BE2C (cell line): ENCODE results near the gene ZNF618.

Experiments used
- DNase-seq: peaks from one replicate; pipeline ENCODE4 v3.0.0-alpha.2; 2020
- H3K27me3 ChIP-seq: fragments of 250-450 bp; sonication (Bioruptor Pico); 2 replicates; pipeline ENCODE4 v1.5.1; 2020; ENCODE audit warnings: mild to moderate bottlenecking
- H3K36me3 ChIP-seq: fragments of 250-450 bp; sonication (Bioruptor Pico); 2 replicates; pipeline ENCODE4 v1.5.1; 2020; ENCODE audit warnings: mild to moderate bottlenecking
- H3K4me1 ChIP-seq: fragments of 250-450 bp; sonication (Bioruptor Pico); 2 replicates; pipeline ENCODE4 v1.5.1; 2020
- H3K4me3 ChIP-seq: 2 replicates; pipeline ENCODE4 v1.5.1; 2011; ENCODE audit warnings: low read depth, low read length
- H3K9me3 ChIP-seq: fragments of 250-450 bp; sonication (Bioruptor Pico); 2 replicates; pipeline ENCODE4 v1.5.1; 2020
- TF ChIP-seq, protein P1 (sequence below): IDR thresholded peaks from 2 replicates; pipeline ENCODE4 v1.5.1; 2012; ENCODE audit warnings: mild to moderate bottlenecking, low read depth, low read length

The ZNF618 gene

DNA sequence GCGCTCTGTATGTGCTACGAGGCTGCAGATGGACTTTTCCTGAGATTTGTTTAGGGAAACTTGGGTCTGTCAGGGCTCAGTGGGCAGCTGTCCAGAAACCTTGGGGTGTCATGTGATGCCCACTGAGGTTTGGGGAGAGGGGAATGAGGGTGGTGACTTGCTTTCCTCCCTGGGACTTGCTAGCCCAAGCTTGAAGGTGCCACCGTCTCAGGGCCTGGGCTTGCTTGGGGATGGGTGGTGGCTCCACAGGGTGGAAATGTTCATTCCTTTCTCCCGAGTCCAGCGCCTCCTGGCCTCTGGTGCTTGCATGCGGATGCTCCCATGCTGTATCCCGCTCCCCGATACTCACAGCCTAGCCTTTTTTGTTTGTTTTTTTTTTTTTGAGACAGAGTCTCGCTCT lies 33.3 kb downstream of the ZNF618 start:
- no peak for DNase-seq
- TF ChIP-seq, protein P1, sequence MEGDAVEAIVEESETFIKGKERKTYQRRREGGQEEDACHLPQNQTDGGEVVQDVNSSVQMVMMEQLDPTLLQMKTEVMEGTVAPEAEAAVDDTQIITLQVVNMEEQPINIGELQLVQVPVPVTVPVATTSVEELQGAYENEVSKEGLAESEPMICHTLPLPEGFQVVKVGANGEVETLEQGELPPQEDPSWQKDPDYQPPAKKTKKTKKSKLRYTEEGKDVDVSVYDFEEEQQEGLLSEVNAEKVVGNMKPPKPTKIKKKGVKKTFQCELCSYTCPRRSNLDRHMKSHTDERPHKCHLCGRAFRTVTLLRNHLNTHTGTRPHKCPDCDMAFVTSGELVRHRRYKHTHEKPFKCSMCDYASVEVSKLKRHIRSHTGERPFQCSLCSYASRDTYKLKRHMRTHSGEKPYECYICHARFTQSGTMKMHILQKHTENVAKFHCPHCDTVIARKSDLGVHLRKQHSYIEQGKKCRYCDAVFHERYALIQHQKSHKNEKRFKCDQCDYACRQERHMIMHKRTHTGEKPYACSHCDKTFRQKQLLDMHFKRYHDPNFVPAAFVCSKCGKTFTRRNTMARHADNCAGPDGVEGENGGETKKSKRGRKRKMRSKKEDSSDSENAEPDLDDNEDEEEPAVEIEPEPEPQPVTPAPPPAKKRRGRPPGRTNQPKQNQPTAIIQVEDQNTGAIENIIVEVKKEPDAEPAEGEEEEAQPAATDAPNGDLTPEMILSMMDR: no peak
- Histone ChIP-seq H3K4me3 (no peak overlapping the region), H3K36me3 (no peaks in the 10 kb centered on the region), H3K4me1 (peaks cover 11% of the 10 kb centered on the region), H3K27me3 (no peaks in the 10 kb centered on the region), H3K9me3 (no peaks in the 10 kb centered on the region)

DNA sequence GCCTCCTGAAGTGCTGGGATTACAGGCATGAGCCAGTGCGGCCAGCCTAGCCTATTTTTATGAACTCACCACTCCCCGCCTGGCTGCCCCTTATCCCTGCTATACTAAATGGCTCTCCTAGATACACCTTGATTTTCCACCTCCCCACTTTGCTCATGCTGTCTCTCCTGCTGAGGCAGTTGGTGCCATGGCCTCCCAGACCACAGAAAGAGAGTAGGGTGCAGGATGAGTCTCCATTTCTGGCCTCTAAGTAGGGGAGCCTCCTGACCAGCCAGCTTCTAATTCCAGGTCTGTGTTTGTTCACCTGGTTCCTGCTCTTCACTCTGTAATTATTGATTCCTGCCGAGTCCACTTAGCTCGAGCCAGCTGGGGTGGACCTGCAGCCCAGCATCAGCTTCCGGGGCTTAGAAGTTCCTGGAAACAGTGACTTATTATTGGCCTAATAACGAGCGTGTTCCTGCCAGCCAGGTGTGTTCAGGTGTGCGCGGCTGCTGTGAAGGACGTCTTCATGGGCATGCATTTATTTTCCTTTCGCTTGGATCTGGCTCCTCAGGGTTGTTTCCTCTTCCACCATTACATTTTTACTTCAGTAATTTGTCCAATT lies 34.0 kb downstream of the ZNF618 start:
- H3K9me3 ChIP-seq: no peaks in the 10 kb centered on the region
- no peak for DNase-seq
- no peaks in the 10 kb centered on the region for H3K36me3 ChIP-seq
- TF ChIP-seq, protein P1: no peak
- no peak overlapping the region for H3K4me3 ChIP-seq
- H3K27me3 ChIP-seq: no peaks in the 10 kb centered on the region
- H3K4me1 ChIP-seq: peaks cover 11% of the 10 kb centered on the region

GRCh38 chr9:113911850-113912557 lies 35.9 kb downstream of the ZNF618 start:
- H3K4me3 ChIP-seq: no peak overlapping the region
- DNase-seq: no peak
- TF ChIP-seq, protein P1: no peak
- H3K36me3 ChIP-seq: 0 out of 2 replicates have a peak, but pooled peaks cover 2% of the 10 kb centered on the region
- peaks cover 11% of the 10 kb centered on the region for H3K4me1 ChIP-seq
- H3K9me3 ChIP-seq: no peaks in the 10 kb centered on the region
- H3K27me3 ChIP-seq: no peaks in the 10 kb centered on the region

DNA sequence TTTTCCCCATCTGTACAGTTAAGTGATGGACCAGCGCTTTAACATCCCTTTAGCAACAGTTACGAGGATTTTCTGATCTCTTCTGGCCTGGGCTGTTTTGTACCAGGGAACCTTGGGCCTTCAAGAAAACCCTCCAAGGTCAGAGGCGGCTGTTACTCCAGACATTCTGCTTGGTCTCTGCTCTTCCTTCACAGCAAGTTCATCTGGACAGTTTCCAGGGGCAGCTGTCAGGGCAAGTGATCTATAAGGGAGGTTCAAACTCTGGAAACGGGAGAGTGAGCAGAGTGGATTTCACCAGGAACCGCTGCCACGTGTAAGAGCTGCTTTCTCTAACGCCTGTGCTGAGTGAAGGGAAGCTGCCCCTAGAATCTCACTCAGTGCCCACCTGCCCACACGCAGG lies 36.7 kb downstream of the ZNF618 start:
- no peaks in the 10 kb centered on the region for H3K27me3 ChIP-seq
- peaks cover 11% of the 10 kb centered on the region for H3K4me1 ChIP-seq
- DNase-seq: peak; percentile 21
- no peaks in the 10 kb centered on the region for H3K9me3 ChIP-seq
- TF ChIP-seq, protein P1: no peak
- 0 out of 2 replicates have a peak, but pooled peaks cover 2% of the 10 kb centered on the region for H3K36me3 ChIP-seq
- H3K4me3 ChIP-seq: no peak overlapping the region

DNA sequence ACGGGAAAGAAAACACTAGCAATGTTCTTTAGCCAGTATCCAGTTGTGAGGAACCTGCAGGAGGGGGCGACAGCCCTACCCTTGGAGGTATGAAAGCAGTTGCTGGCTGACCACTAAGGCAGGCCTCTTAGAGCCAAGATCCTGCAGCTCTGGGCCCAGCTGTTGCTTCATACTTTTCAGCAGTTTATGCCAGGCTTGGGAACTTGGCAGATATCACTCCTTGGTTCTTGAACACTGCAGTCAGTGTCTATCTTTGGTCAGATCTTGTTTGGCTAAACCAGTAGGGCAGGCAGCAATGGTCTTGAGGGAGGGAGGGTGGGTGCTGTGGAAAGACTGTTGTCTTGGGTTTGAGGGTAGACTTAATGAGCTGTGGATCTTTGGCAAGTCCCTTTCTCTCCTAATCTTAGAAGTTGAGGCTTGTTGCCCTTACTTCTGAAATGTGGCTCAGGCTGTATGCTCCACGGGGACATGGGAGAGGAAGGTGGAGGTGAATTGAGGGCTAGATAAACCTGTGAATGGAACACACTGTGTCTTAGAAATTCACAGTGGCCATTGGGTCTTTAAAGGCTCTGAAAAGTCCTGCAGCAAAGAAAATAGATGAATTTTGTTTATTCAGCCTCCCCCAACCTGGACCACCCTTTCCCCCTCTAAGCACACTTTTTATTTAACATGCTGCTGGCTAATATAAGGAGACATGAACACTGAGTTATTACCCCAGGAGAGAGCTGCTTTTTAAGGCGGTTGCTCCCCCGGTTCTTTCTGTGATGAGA lies 37.5 kb downstream of the ZNF618 start:
- Histone ChIP-seq H3K4me3 (no peak overlapping the region), H3K4me1 (peaks cover 11% of the 10 kb centered on the region), H3K36me3 (0 out of 2 replicates have a peak, but pooled peaks cover 2% of the 10 kb centered on the region), H3K9me3 (no peaks in the 10 kb centered on the region), H3K27me3 (no peaks in the 10 kb centered on the region)
- DNase-seq: no peak
- TF ChIP-seq, protein P1: no peak
